HG02973 (cell line): ENCODE data around the gene FBF1.
"Not testable (repeated sequence)": the region's sequence is repeated elsewhere in the genome, so short reads cannot be mapped to it uniquely, and the experiment has no call there.

Experiments
- ATAC-seq: cut with Tn5 transposase; IDR thresholded peaks from one replicate; pipeline ENCODE4 v1.9.1; 2021; ENCODE audit warnings: moderate library complexity; ENCODE audit not compliant: unreplicated experiment

Gene FBF1

DNA sequence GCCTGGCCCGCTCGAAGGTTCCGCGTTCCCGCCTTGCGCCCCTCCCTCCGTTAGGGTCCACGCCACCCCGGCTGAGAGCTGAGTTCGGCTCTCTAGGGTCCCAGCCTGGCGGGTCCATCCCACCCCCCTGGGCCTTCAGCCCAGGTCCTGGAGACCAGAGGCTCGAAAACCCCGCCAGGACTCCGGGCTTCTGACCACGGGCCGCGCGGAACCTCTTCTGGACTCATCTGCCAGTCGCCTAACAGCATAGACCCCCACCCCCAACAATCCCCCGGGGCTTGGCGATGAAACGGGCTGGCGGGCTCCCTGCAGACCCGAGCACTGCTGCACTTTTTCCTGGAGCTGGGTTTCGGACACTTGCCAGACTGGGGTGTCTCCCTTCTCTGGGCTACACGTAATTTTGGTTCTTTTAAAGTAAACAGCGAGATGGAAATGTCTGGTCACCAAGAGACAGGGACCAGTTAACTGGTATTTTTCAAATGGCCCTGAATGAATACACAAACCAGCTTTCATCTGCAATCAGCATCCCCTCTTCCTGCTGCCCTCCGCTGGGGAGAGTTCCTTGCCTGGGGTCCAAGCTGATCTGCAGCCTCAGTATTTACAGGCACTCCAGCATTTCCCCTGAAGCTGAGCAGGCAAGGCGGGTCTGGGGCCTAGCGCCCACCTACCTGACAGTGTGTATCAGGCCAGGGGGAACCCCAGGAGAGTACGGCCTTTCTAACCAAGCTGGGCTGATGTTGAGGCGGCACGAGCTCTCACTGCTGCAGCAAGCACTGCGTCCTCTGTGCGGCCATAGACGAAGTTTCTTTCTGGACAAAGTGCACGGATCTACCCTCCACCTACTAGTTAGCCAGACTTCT, 43.5 kb downstream of the FBF1 start:
- no peak for ATAC-seq

DNA sequence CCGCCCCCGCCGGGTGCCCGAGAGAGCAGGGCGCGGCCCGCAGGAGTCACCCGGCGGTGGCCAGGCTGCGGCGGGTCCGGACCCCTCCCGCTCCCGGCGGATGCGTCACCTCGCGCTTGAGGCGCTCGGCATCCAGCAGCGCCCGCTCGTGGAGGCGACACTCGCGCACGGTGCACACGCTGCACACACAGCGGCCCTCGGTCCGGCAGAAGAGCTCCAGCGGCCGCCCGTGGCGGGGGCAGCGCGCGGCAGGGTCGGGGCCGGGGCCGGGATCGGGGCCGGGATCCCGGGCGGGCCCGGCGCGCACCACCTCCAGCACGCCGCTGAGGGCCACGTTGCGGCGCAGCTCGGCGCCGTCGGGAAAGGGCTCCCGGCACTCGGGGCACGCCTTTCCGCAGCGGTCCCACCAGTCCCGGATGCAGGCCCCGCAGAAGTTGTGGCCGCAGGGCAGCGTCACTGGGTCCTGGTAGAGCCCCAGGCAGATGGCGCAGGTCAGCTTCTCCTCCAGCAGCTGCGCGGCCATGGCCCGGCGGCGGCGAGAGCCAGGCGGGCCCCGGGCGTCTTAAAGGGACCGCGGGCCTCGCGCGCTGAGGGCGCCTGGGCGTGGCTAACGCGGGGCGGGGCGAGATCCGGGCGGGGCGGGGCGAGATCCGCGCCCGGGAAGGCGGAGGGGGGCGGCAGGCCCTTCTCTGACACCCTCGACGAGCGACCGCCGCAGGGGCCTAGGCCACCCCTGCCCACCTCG, 44.3 kb downstream of the FBF1 start, which contains the start of gene TRIM65:
TRIM65 (minus strand) TSS at position 537 of the 745 bp plus-strand sequence; CDS start at position 523, 14 bp downstream.
- peak; percentile 38 for ATAC-seq

DNA sequence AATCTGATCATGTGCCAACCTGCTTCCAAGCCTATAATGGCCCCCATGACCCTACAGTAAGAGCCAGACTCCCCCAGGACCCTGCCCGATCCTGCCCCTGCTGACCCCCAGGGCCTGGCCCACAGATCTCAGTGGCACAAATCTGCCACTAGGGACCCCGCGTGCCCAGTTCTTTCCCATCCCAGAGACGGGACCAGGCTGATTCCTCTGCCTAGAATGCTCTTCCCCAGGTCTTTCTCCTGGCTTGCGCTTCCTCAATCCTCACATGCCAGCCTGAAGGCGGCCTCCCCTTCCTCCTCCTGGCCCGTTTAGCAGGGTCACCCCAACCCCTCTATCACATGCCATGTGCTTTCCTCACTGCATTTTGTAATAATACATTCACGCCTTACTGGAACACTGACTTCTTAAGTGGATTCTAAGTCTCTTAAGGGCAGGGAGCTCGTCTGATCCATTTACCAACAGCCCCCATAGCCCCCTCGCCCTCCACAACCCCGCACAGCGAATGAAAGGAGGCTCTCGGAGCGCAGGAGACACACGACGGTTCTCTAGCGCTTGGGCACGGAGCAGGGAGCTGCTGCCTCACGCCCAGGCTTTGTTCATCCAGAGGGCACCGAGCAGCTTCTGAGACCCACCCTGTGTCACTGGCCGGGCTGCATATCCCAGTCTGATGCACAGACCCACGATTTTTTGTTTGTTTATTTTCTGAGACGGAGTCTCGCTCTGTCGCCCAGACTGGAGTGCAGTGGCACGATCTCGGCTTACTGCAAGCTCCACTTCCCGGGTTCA, 45.3 kb downstream of the FBF1 start:
- no peak for ATAC-seq

DNA sequence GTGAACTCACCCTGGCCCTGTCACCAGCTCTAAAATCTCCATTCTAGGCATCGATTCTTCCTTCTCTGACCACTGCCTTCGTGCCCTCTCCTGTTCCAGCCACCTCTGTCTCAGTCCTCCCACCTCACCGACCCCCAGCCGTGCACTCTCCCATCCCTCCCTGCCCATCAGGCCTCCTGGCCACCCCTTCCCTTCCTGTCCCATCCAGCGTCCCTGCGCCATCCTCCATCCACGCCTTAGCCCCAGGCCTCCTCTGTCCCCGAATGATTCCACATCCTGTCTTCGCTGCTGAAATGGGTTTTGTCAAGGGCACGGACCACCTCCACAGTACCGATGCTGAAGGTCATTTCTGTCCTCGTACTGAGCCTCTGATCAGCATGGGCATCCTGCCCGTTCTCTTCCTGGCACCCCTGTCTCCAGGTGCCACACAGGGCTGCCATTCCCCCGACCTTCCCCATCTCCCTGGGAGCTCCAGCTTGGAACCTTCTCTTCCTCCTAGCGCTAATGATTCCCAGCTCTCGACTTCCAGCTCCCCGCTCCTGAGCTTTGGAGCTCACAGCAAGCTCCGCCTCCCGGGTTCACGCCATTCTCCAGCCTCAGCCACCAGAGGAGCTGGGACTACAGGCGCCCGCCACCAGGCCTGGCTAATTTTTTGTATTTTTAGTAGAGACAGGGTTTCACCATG, 46.7 kb downstream of the FBF1 start:
- no peak for ATAC-seq

DNA sequence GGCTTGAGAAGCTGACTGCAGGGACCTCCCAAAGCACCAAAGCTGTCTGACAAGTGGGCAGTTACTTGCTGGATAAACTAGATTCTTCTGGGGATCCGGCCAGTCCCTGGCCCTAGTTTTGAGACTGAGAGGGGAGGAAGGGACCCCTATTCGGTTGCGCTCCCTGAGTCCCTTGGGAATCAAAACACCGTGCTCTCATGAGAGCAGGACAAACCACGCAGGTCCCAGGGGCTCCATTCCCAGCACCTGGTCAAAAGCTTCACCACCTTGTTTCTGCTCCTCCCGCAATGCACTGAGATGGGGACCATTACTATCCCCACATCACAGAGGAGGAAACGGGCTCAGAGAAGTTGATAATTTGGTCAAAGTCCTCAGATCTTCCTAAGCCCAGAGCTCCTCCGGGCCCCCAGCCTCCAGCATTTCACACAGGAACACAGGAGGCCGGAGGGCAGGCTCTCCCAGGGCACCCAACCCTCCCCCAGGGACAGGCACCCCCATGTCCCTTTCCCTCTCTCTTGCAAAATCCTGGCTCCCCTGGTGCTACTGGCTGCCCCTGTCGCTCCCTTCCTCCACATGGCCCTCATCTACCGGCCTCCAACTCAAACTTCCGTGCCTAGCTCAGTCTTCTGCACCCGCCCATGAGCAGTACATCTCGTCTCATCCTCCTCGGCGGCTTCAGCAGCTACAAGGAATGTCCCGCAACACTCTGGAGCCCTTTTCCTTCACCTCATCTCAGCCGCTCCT, 47.4 kb downstream of the FBF1 start:
- ATAC-seq = no peak

DNA sequence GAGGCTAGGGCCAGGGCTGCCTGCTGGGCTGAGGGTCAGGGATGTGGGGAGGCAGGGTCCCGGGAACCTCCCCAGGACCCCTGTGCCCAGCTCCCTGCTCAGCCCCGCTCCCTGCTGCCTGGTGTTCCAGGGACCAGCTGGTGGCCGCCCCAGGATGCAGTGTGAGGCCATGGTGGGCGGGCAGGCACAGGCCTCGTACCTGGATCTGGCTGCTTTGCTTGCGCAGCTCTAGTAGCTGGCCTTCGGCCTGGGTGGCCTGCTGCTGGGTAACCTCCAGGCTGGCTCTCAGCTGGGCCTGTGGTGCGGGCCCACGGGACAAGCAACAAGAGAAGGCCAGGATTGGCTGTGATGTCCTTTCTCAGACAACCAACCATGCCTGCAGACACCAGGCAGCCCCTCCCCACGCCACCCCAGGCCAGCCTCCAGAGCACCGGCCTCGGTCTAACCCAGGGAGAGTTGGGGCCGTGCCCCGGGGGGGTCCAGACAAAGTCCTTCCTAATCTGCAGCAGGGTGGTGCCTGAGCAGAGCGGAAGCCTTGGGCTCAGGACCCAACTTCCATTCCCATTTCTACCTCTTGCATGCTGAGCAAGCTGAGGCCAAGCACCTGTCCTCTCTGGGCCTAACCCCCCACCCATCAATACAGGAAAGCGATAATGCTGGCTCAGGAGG, 48.2 kb downstream of the FBF1 start:
- no peak for ATAC-seq

DNA sequence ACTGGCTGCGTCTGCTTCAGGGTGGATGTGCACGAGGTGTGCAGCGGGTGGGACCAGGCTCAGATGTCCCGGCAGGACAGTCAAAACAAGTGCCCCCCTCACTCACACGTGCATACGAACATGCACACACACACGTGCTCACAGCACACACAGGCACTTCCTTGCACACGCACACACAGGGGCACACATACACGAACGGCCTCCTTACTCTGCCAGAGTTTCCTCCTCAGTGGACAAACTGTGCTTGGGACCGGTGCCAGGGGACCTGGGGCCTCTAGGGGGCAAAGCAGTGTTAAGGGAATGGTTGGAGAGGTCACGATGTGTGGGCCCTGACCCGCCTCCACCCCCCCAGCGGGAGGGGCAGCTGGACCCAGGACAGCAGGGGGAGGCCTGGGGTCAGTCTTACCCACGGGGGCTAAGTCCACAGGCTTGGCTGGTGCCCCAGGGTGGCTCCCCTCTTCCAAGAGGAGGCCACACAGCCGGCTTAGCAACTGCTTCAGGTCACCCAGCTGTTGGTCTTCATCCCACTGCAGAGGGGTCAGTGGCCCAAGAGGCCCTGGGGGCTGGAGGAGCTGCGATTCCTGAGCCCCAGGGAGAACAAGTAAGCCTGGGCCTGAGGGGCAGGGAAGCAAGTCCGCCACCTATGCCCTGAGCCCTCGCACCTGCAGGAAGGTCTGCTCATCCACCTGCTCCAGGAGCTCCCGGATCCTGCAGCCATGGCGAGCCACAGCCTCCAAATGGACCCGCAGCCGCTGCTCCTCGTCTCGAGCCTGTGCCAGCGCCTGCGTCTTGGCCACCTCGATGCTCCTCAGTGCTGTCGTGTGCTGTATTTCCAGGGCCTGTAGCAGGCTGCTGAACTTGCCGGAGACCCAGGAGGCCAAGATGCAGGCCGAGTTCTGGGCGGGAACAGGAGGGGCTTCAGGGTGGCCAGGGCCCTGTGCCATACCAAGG, 49.0 kb downstream of the FBF1 start:
- ATAC-seq = no peak

DNA sequence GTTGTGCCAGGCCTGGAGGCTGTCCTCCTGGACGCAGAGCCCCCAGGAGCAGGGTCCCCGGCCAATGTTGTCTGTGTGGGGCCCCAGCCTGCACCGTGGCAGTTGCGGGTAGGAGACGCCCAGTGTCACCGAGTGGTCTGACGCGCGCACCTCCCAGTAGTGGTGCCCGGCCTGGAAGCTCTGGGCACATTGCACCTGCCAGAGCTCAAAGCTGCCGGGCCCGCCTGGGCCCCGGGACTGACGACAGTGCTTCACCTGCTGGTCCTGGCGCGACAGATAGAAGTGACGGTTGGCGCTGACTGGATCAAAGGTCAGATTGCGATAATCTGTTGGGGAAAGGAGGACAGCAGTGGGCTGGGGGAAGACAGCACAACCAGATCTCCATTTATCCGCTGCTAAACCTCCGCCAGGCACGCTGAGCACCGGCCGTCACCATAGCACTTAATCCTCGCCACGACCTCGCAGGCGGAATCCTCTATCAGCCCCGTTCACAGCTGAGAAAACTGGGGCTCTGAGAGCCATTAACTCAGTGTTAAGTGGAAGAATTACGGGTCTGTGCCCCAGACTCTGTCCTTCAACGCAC, 49.7 kb downstream of the FBF1 start:
- no peak for ATAC-seq

DNA sequence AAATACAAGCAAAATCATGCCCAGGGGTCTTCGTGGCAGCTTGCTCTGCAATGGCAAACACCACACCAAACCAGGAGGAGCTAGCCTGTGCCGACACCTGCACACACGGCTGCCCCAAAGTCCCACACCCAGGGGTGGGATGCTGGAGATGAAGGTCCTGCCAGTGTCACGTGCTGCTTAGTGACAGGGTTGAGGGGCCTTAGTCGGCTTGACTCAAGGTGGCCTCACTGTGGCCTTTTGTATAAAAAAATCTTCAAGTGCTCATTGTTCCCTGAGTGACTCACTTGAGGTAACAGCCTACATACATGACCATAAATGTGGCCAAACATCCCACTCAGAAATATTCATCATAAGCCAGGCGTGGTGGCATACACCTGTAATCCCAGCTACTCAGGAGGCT, 51.4 kb downstream of the FBF1 start:
- no peak for ATAC-seq

DNA sequence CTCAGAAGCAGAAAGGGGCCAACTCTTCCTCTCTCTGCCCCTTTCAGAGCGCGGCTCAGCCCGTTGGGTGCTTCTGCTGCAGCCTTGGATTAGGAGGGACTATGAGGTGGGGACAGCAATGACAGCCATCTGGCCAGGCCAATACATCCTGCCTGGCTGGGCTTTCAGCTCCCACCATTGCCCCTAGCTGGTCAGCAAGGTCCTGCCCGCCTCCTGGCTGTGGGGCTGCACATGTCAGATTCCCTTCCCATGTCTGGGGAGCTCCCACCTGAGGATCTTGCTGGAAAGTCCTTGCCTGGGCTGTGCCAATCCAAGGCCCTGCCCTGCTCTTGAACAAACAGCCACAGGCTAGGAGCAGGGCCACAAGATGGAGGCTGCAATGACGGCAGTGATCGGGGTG, 52.4 kb downstream of the FBF1 start:
- no peak for ATAC-seq

DNA sequence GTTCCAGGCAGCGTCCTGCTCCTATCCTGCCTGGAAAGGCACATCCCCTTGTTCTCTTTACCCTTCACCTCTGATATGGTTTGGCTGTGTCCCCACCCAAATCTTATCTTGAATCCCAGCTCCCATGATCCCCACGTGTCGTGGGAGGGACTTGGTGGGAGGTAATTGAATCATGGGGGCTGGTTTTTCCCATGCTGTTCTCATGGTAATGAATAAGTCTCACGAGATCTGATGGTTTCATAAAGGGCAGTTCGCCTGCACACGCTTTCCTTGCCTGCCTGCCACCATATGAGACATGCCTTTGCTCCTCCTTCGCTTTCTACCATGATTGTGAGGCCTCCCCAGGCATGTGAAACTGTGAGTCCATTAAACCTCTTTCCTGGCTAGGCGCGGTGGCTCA, 55.0 kb downstream of the FBF1 start:
- ATAC-seq = not testable (repeated sequence)

DNA sequence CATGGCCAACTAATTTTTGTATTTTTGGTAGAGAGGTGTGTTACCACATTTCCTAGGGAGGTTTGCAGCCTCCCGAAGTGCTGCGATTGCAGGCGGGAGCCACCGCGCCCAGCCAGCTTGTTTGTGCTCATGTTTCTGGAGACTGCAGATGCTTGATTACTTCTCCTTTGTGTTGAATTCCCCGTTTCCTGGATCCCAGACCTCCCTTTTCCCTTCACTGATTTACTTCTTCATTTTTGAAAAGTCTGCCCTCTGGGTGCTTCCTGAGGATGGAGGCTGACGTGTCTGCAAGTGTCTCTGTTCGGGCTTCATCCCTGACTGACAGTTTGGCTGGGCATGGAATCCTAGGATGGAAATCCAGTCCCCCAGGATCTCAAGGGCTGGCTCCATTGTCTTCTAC, 55.4 kb downstream of the FBF1 start:
- no peak for ATAC-seq

DNA sequence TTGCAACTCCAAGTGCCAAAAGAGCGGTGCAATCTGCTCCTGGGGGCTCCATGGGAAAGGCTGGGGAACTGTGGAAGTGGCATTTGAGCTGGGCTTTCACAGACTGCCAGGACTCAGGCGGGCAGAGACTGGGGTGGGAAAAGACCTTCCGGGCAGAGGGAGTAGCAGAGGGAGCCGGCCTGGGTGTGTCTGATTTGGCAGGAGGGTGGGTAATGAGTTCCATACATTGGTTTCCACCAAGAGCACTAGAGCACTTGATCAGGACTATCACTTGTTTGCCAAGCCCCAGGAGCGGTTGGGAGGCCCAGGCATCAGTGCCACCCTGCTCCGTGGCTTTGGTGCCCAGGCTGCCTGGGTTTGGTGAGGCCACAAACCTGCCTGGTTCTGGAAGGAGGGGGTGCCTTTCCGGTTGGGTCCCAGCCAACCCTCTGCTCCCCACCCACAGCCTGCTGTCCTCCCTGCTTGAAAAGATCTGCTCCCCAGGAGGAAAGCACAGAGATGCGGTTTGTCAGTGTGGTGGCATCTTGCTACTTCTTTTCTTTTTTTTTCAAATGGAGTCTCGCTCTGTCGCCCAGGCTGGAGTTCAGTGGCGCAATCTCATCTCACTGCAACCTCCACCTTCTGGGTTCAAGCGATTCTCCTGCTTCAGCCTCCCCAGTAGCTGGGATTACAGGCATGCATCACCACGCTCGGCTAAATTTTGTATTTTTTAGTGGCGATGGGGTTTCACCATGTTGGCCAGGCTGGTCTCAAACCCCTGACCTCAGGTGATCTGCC, 59.0 kb downstream of the FBF1 start:
- no peak for ATAC-seq

DNA sequence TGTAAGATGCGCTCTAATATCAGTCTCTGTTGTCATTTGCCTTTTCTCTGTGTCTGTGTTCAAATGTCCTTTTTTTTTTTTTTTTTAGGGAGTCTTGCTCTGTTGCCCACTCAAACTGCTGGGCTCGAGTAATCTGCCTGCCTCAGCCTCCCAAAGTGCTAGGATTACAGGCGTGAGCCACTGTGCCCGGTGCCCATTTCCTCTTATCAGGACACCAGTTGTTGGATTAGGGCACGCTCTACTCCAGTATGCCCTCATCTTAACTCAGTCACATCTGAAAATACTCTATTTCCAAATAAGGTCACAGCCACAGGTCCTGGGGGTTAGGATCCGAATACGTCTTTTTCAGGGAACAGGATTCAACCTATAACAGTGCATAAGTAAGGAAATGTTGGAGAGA, 60.6 kb downstream of the FBF1 start:
- ATAC-seq = no peak

DNA sequence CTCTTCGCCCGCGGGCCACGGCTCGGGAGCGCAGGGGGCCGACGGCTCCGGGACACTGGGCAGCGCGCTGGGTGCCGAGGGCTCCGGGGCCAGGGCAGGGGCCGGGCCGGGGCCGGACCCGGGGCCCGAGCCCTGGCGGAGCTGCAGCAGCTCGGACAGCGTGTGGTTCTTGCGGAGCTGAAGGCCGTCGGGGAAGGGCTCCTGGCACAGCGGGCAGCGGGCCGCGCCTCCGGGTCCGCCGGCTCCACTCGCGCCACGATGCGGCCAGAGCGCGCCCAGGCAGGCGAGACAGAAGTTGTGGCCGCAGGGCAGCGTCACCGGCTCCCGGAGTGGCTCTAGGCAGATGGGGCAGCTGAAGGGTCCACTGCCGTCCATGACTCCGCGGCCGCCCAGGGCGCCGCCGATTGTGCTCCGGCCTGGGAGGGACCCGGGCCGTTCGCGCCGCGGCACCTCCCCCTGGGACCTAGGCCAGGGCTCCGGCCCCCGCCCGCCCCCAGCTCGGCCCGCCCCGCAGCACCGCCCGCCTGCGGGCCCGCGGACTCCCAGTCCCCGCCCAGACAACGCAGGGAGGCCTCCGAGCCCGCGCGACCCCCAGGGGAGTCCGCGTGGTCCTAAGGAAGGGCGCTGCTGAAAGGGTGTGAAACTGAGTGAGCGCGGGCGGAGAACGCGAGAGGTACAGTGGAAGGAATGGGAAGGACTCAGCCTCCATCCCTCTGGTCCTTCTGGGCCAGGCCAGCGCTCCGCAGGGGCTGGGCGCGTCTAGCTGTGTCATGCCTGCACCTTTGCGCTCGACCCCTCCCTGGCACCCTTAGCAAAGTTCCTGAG, 62.5 kb downstream of the FBF1 start, which contains the start of gene TRIM47:
TRIM47 (minus strand) TSS at position 408 of the 825 bp plus-strand sequence; CDS start at position 375, 33 bp downstream.
- no peak for ATAC-seq

DNA sequence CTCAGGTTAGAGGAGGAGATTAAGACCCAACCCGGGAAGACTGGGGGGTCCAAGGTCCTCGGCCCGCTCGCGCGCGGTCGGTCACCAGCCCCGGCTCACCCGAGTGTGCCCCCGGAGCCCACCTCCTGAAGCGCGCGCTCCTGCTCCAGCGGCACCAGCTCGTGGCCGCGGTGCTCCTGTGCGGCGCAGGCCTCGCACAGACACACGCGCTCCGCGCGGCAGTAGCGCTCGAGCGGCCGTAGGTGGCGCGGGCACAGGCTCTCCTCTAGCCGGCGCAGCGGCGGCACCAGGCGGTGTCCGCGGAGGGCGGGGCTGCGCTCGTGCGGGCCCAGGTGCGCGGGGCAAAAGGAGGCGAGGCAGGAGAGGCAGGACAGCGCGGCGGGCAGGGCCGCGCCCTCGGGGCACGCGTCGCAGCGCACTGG, 63.1 kb downstream of the FBF1 start:
- ATAC-seq = peak; percentile 49
